Measurements from ENCODE around the gene IST1.

IST1 gene

DNA sequence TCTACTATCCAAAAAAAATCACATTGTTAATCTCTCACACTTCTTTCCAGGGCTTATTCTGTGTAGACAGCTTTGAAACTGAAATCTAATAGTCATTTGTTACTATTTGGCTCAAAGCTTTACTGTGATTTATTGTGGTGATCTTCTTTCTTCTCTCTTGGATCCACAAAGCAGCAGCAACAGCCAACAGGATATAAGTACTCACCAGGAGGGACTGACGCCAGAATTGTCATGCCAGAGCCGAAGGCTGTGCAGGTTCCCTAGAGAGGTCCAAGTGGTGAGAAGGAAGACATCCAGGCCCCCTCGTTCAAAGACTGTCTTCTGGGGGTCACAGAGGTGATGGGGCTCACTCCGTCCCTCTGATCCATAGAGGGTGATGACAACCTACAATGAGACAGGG is 71.6 kb downstream of the IST1 start:
- no peak for DNase-seq (ENCODE audit: low read depth)
- no peak overlapping the region for H3K4me3 ChIP-seq (ENCODE audit: control insufficient read depth, low read depth, low read length)
- TF ChIP-seq, protein P1, sequence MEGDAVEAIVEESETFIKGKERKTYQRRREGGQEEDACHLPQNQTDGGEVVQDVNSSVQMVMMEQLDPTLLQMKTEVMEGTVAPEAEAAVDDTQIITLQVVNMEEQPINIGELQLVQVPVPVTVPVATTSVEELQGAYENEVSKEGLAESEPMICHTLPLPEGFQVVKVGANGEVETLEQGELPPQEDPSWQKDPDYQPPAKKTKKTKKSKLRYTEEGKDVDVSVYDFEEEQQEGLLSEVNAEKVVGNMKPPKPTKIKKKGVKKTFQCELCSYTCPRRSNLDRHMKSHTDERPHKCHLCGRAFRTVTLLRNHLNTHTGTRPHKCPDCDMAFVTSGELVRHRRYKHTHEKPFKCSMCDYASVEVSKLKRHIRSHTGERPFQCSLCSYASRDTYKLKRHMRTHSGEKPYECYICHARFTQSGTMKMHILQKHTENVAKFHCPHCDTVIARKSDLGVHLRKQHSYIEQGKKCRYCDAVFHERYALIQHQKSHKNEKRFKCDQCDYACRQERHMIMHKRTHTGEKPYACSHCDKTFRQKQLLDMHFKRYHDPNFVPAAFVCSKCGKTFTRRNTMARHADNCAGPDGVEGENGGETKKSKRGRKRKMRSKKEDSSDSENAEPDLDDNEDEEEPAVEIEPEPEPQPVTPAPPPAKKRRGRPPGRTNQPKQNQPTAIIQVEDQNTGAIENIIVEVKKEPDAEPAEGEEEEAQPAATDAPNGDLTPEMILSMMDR (IDR thresholded peaks at IDR 0.05; ENCODE audit: control insufficient read depth, insufficient read depth, low read depth, low read length, missing control alignments): no peak

DNA sequence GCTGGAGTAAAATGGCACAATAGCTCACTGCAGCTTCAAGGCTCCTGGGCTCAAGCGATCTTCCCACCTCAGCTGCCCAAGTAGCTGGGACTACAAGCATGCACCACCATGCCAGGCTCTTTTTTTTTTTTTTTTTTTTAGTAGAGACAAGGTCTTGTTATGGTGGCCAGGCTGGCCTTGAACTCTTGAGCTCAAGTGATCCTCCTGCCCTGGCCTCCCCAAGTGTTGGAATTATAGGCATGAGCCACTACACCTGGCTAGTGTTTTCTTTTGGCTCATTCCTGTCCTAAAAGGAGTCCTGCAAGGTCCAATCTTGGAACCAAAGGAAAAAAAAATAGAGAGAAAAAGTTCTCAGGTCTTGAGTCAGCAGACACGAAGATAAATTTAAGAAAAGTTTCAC is 74.0 kb downstream of the IST1 start:
- TF ChIP-seq, protein P1 (IDR thresholded peaks at IDR 0.05; ENCODE audit: control insufficient read depth, insufficient read depth, low read depth, low read length, missing control alignments): no peak
- no peak for DNase-seq (ENCODE audit: low read depth)

DNA sequence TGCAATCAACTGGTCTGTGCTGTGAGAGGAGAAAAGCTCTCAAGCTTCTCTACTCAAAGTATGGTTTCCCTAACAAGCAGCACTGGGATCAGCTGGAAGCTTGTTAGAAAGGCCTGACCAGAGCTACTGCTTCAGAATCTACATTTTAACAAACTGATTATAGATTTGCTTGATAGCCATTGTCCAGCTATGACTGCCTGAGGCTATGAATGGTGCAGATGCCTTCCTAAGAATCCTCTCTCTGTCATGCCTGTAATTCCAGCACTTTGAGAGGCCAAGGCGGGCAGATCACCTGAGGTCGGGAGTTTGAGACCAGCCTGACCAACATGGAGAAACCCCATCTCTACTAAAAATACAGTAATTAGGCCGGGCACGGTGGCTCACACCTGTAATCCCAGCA is 76.2 kb downstream of the IST1 start:
- H3K4me3 ChIP-seq (ENCODE audit: control insufficient read depth, low read depth, low read length): no peak overlapping the region
- no peak for DNase-seq (ENCODE audit: low read depth)
- TF ChIP-seq, protein P1 (IDR thresholded peaks at IDR 0.05; ENCODE audit: control insufficient read depth, insufficient read depth, low read depth, low read length, missing control alignments): no peak

More for the DNA sequence above, 74.0 kb downstream of the IST1 start:
- H3K4me3 ChIP-seq (ENCODE audit: control insufficient read depth, low read depth, low read length): no peak overlapping the region

DNA sequence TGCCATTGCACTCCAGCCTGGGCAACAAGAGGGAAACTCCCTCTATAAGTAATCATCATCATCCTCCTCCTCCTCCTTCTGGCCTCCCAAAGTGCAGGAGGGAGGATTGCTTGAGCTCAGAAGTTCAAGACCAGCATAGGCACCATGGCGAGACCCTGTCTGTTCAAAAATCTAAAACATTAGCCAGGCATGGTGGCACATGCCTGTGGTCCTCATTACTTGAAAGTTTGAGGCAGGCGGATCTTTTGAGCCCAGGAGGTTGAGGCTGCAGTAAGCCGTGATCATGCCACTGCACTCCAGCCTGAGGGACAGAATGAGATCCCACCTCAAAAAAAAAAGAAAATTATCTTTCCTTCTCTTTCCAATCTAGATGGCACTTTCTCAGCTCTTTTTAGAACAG is 77.0 kb downstream of the IST1 start:
- no peak for DNase-seq (ENCODE audit: low read depth)
- TF ChIP-seq, protein P1 (IDR thresholded peaks at IDR 0.05; ENCODE audit: control insufficient read depth, insufficient read depth, low read depth, low read length, missing control alignments): no peak
- H3K4me3 ChIP-seq (ENCODE audit: control insufficient read depth, low read depth, low read length): no peak overlapping the region

DNA sequence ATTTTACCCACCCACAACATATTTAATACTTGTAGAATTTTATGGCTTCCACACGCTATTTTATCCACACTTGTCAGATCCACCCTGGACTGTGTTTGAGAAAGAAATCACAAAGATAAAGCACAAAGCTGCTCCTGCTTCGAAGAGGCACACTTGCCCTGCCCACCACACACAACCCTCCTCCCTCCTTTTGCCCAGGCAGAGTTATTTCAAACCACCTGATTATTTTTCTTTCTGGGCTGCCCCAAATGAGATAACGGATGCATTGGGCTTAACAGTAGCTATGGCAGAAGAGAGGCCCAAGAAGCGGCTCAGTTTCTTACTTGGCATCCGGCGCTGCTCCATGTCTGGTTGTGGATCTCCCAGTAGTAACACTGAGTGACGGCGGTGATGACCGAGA is 77.7 kb downstream of the IST1 start:
- TF ChIP-seq, protein P1 (IDR thresholded peaks at IDR 0.05; ENCODE audit: control insufficient read depth, insufficient read depth, low read depth, low read length, missing control alignments): no peak
- no peak overlapping the region for H3K4me3 ChIP-seq (ENCODE audit: control insufficient read depth, low read depth, low read length)
- DNase-seq (ENCODE audit: low read depth): no peak

DNA sequence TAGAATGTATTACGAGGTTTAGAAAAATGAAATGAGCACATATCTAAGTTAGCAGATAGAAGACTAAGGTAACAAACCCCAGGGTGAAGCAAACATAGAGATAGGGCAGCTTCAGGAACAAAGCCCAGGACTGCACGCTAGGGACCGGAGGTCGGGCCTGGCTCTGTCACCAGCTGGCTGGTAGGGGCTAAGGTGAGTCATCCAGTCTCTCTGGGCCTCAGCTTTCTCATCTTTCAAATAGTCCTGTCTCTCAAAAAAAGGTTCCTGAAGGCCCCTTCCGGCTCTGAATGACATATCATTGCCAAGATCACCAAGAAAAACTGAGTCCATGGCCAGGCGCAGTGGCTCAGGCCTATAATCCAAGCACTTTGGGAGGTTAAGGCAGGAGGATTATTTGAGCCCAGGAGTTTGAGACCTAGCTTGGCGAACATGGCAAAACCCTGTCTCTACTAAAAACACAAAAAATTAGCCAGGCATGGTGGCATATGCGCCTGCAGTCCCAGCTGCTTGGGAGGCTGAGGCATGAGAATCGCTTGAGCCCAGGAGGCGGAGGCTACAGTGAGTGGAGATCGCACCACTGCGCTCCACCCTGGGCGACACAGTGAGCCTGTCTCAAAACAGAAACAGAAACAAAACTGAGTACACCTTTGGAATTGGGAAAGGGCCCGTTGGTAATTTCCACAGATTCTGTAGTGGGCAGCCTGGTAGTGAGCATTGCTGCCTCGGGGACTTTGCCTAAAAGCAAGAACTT is 78.9 kb downstream of the IST1 start:
- no peak overlapping the region for H3K4me3 ChIP-seq (ENCODE audit: control insufficient read depth, low read depth, low read length)
- TF ChIP-seq, protein P1 (IDR thresholded peaks at IDR 0.05; ENCODE audit: control insufficient read depth, insufficient read depth, low read depth, low read length, missing control alignments): no peak
- no peak for DNase-seq (ENCODE audit: low read depth)

All from AG09309 (cell line).